HCT116 (cell line): ENCODE results near the gene UNK.

Experiments
- CTCF ChIP-seq, 3 experiments: fragments of 200-600 bp in 1 of 3; sonication (generic) in 1 of 3; IDR thresholded peaks in 2 of 3; conservative IDR thresholded peaks in 1 of 3; 2 replicates each; pipeline ENCODE4 v1.5.1; 2012 to 2017; ENCODE audit warnings: low read depth in 2 of 3, low read length in 2 of 3, antibody characterized with exemption in 1 of 3, borderline replicate concordance in 1 of 3, control low read depth in 1 of 3, mild to moderate bottlenecking in 1 of 3, mixed read lengths in 1 of 3, mixed run types in 1 of 3, moderate library complexity in 1 of 3; ENCODE audit not compliant: insufficient read depth in 1 of 3
- EZH2 ChIP-seq: fragments of 200-600 bp; sonication (generic); IDR thresholded peaks from 2 replicates; pipeline ENCODE4 v1.6.1; 2017; ENCODE audit warnings: antibody characterized with exemption, mixed run types
- EZH2phosphoT487 ChIP-seq: fragments of 200-600 bp; IDR thresholded peaks from 2 replicates; pipeline ENCODE4 v1.6.1; 2018; ENCODE audit warnings: antibody characterized with exemption, borderline replicate concordance
- FOSL1 ChIP-seq: IDR thresholded peaks from 2 replicates; pipeline ENCODE4 v1.6.1; 2012; ENCODE audit warnings: low read depth
- JUND ChIP-seq: IDR thresholded peaks from 2 replicates; pipeline ENCODE4 v1.6.1; 2012
- MAX ChIP-seq: IDR thresholded peaks from 2 replicates; pipeline ENCODE4 v1.6.1; 2012
- POLR2A ChIP-seq: IDR thresholded peaks from 2 replicates; pipeline ENCODE4 v1.7.0; 2011; ENCODE audit warnings: borderline replicate concordance; ENCODE audit not compliant: insufficient read depth, insufficient read length; ENCODE audit errors: extremely low read depth
- POLR2AphosphoS5 ChIP-seq: IDR thresholded peaks from 2 replicates; pipeline ENCODE4 v1.6.1; 2011; ENCODE audit warnings: mild to moderate bottlenecking, low read depth, low read length, moderate library complexity
- RAD21 ChIP-seq: IDR thresholded peaks from 2 replicates; pipeline ENCODE4 v1.6.1; 2012; ENCODE audit warnings: low read depth, mild to moderate bottlenecking
- ZFX ChIP-seq: fragments of 450-650 bp; IDR thresholded peaks from 2 replicates; pipeline ENCODE4 v1.6.1; 2017

DNA sequence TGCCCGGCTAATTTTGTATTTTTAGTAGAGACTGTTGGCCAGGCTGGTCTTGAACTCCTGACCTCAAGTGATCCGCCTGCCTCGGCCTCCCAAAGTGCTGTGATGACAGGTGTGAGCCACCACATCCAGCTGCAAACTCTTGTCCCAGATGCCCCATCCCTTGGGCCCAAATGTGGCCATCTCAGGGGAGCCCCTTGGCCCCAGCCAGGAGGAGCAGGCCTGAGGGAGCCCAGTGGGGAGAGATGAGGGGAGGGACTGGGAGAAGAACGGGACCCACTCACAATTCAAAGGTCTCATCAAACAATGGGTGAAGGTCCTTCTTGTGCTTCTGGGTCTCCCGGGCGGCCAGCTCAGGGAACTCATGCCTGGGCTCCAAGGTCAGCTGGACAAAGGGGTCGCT lies 45.1 kb downstream of the UNK start:
- no peak for TF ChIP-seq FOSL1
- no peak for TF ChIP-seq CTCF (IDR thresholded peaks at IDR 0.05 in 2 of 3, conservative IDR thresholded peaks at IDR 0.05 in 1 of 3; ENCODE audit: borderline replicate concordance in 1 of 3, insufficient read depth in 1 of 3, low read depth in 2 of 3, low read length in 2 of 3)
- TF ChIP-seq RAD21 = no peak
- no peak for TF ChIP-seq EZH2phosphoT487
- no peak for TF ChIP-seq JUND
- no peak for TF ChIP-seq POLR2AphosphoS5
- no peak for TF ChIP-seq ZFX
- no peak for TF ChIP-seq MAX
- TF ChIP-seq EZH2 = no peak
- no peak for TF ChIP-seq POLR2A
